ENCODE measurements around the gene ART4.

The ART4 gene

GRCh38 chr12:14782756-14783155, 60.6 kb downstream of the ART4 start:
- Histone ChIP-seq H3K27me3 (no peaks in the 10 kb centered on the region), H3K4me1 (no peaks in the 10 kb centered on the region; the same call in 1 of the 2 replicates), H3K4me3 (ENCODE audit: low read depth, low read length) (no peak overlapping the region), H3K9me3 (no peaks in the 10 kb centered on the region), H3K36me3 (peaks cover 42% of the 10 kb centered on the region)
- no peak for DNase-seq
- no peak for TF ChIP-seq CTCF (IDR thresholded peaks at IDR 0.05; ENCODE audit: low read depth, low read length)

GRCh38 chr12:14781563-14781962, 61.8 kb downstream of the ART4 start:
- Histone ChIP-seq H3K36me3 (peaks cover 30% of the 10 kb centered on the region), H3K4me1 (peaks cover 3% of the 10 kb centered on the region), H3K9me3 (no peaks in the 10 kb centered on the region), H3K27me3 (no peaks in the 10 kb centered on the region), H3K4me3 (ENCODE audit: low read depth, low read length) (no peak overlapping the region)
- no peak for TF ChIP-seq CTCF (IDR thresholded peaks at IDR 0.05; ENCODE audit: low read depth, low read length)
- no peak for DNase-seq

- Histone ChIP-seq H3K36me3 (peaks cover 23% of the 10 kb centered on the region), H3K27me3 (no peaks in the 10 kb centered on the region), H3K4me3 (ENCODE audit: low read depth, low read length) (no peak overlapping the region), H3K4me1 (peaks cover 3% of the 10 kb centered on the region), H3K9me3 (no peaks in the 10 kb centered on the region)
- DNase-seq = no peak
- TF ChIP-seq CTCF (IDR thresholded peaks at IDR 0.05; ENCODE audit: low read depth, low read length) = no peak
These were observed 62.5 kb downstream of the ART4 start for GRCh38 chr12:14780859-14781258.

GRCh38 chr12:14779834-14780233, 63.5 kb downstream of the ART4 start:
- peaks cover 7% of the 10 kb centered on the region for H3K4me1 ChIP-seq
- TF ChIP-seq CTCF (IDR thresholded peaks at IDR 0.05; ENCODE audit: low read depth, low read length) = no peak
- no peaks in the 10 kb centered on the region for H3K27me3 ChIP-seq
- no peak overlapping the region for H3K4me3 ChIP-seq (ENCODE audit: low read depth, low read length)
- no peaks in the 10 kb centered on the region for H3K9me3 ChIP-seq
- DNase-seq = no peak
- H3K36me3 ChIP-seq = peaks cover 12% of the 10 kb centered on the region

- H3K4me1 ChIP-seq = peaks cover 7% of the 10 kb centered on the region
- no peaks in the 10 kb centered on the region for H3K9me3 ChIP-seq
- no peak for TF ChIP-seq CTCF (IDR thresholded peaks at IDR 0.05; ENCODE audit: low read depth, low read length)
- H3K36me3 ChIP-seq = no peaks in the 10 kb centered on the region
- no peak overlapping the region for H3K4me3 ChIP-seq (ENCODE audit: low read depth, low read length)
- DNase-seq = peak; percentile 54
- H3K27me3 ChIP-seq = no peaks in the 10 kb centered on the region
These were observed 66.1 kb downstream of the ART4 start for GRCh38 chr12:14777271-14777670.

- Histone ChIP-seq H3K4me3 (ENCODE audit: low read depth, low read length) (peak overlapping the region; percentile 93), H3K9me3 (no peaks in the 10 kb centered on the region), H3K4me1 (peaks cover 7% of the 10 kb centered on the region), H3K27me3 (no peaks in the 10 kb centered on the region), H3K36me3 (no peaks in the 10 kb centered on the region)
- TF ChIP-seq CTCF (IDR thresholded peaks at IDR 0.05; ENCODE audit: low read depth, low read length) = peak; percentile 26; the same call in 1 of the 2 replicates
- DNase-seq = no peak
These were observed 66.9 kb downstream of the ART4 start for GRCh38 chr12:14776236-14776961.

All from BE2C (cell line).